HepG2 (cell line): ENCODE data around the gene ZCCHC10. TPM values are rescaled to one million over a fixed set of nuclear protein-coding genes. Genes with fewer than 3 reads are reported as not detected.

ENCODE experiments used
- FOXC1 ChIP-seq: sonication (generic); formaldehyde crosslinking; IDR thresholded peaks from 2 replicates; pipeline ENCODE4 v1.8.0; 2022; ENCODE audit warnings: mild to moderate bottlenecking, missing genetic modification reagents, borderline replicate concordance
- FOXJ3 ChIP-seq: sonication (generic); formaldehyde crosslinking; IDR thresholded peaks from 2 replicates; pipeline ENCODE4 v1.4.0; 2020; ENCODE audit warnings: missing genetic modification reagents, mild to moderate bottlenecking, borderline replicate concordance
- HHEX ChIP-seq: IDR thresholded peaks from 2 replicates; pipeline ENCODE4 v1.6.1; 2016; ENCODE audit warnings: control low read depth
- TCF7 ChIP-seq: sonication (generic); IDR thresholded peaks from 2 replicates; pipeline ENCODE4 v1.6.1; 2016; ENCODE audit warnings: antibody characterized with exemption, low read depth
- ZBTB7A ChIP-seq: sonication (generic); formaldehyde crosslinking; IDR thresholded peaks from 2 replicates; pipeline ENCODE4 v1.8.0; 2022; ENCODE audit warnings: mild to moderate bottlenecking, missing genetic modification reagents
- ZNF10 ChIP-seq: sonication (generic); formaldehyde crosslinking; IDR thresholded peaks from 2 replicates; pipeline ENCODE4 v1.4.0; 2020; ENCODE audit warnings: mild to moderate bottlenecking, low read depth, missing genetic modification reagents, borderline replicate concordance
- ZNF550 ChIP-seq: sonication (generic); formaldehyde crosslinking; IDR thresholded peaks from 2 replicates; pipeline ENCODE4 v1.4.0; 2020; ENCODE audit warnings: mild to moderate bottlenecking, missing genetic modification reagents, borderline replicate concordance
- ZNF562 ChIP-seq: sonication (generic); formaldehyde crosslinking; IDR thresholded peaks from 2 replicates; pipeline ENCODE4 v1.8.0; 2022; ENCODE audit warnings: missing genetic modification reagents, borderline replicate concordance
- ZNF672 ChIP-seq: sonication (generic); formaldehyde crosslinking; IDR thresholded peaks from 2 replicates; pipeline ENCODE4 v1.8.1; 2022; ENCODE audit warnings: missing genetic modification reagents
- ZNF703 ChIP-seq: sonication (generic); formaldehyde crosslinking; IDR thresholded peaks from 2 replicates; pipeline ENCODE4 v1.5.1; 2020; ENCODE audit warnings: missing genetic modification reagents, mild to moderate bottlenecking, moderate library complexity, borderline replicate concordance
- ZNF776 ChIP-seq: sonication (generic); formaldehyde crosslinking; IDR thresholded peaks from 2 replicates; pipeline ENCODE4 v1.4.0; 2020; ENCODE audit warnings: mild to moderate bottlenecking, missing genetic modification reagents
- ZNF891 ChIP-seq: sonication (generic); formaldehyde crosslinking; IDR thresholded peaks from 2 replicates; pipeline ENCODE4 v1.5.0; 2020; ENCODE audit warnings: mild to moderate bottlenecking, missing genetic modification reagents
- polyA plus RNA-seq, 8 experiments: library from polyadenylated mRNA; depleted of rRNA in 3 of 8; stranded (reverse) in 7 of 8; unstranded in 1 of 8; fragments of >200 nt; fragmentation: Illumina TruSeq in 4 of 8; extraction: Trizol in 4 of 8; gene quantifications; 2 replicates each; pipeline versions ENCODE4 v1.2.1 to v1.2.3, GENCODE V29; 2011 to 2016; ENCODE audit warnings: low read depth in 4 of 8, missing spikeins in 1 of 8, mixed read lengths in 1 of 8; ENCODE audit not compliant: insufficient read depth in 1 of 8
- total RNA-seq, 5 experiments: library from RNA; depleted of rRNA; stranded (reverse); fragments of >200 nt; fragmentation: Illumina TruSeq; extraction: Trizol; gene quantifications; 2 replicates each; pipeline ENCODE4 v1.2.3, GENCODE V29; 2016; ENCODE audit warnings: low read depth in 1 of 5
- TF ChIP-seq, protein P1 (sequence below): fragments of 450-650 bp; IDR thresholded peaks from 2 replicates; pipeline ENCODE4 v1.6.1; 2017; ENCODE audit warnings: mild to moderate bottlenecking
- TF ChIP-seq, protein P2 (sequence below): sonication (generic); formaldehyde crosslinking; IDR thresholded peaks from 2 replicates; pipeline ENCODE4 v1.5.1; 2020; ENCODE audit warnings: mild to moderate bottlenecking, missing genetic modification reagents, moderate library complexity
- TF ChIP-seq, protein P3 (sequence below): sonication (generic); formaldehyde crosslinking; IDR thresholded peaks from 2 replicates; pipeline ENCODE4 v1.9.0; 2021; ENCODE audit warnings: mild to moderate bottlenecking, missing genetic modification reagents
- TF ChIP-seq, protein P4 (sequence below): sonication (generic); formaldehyde crosslinking; IDR thresholded peaks from 2 replicates; pipeline ENCODE4 v1.5.1; 2020; ENCODE audit warnings: missing genetic modification reagents, mild to moderate bottlenecking, borderline replicate concordance
- TF ChIP-seq, protein P5 (sequence below): IDR thresholded peaks from 2 replicates; pipeline ENCODE4 v1.6.1; 2016; ENCODE audit warnings: low read depth, control low read depth

Gene ZCCHC10
- total and polyA plus RNA-seq, 2 of the 13 experiments (the other 11 are each of a cell fraction or from before 2014, with no cell fraction given): 40.7 to 48.2 TPM

DNA sequence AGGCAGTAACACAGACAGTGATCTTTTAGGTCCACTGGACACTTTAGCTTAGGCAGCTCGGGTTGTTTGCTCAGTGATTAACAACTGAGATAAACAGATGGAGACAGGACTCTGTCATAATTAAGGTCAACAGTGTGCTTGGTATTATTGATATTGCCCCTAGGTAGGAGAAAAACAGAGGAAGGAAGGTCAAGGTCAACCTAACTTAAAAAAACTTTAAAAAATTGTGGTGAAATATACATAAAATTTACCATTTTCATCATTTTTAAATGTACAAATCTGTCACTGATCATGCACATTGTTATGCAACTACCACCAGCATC, 23.3 kb upstream of the ZCCHC10 start (continued):
- TF ChIP-seq, protein P1, sequence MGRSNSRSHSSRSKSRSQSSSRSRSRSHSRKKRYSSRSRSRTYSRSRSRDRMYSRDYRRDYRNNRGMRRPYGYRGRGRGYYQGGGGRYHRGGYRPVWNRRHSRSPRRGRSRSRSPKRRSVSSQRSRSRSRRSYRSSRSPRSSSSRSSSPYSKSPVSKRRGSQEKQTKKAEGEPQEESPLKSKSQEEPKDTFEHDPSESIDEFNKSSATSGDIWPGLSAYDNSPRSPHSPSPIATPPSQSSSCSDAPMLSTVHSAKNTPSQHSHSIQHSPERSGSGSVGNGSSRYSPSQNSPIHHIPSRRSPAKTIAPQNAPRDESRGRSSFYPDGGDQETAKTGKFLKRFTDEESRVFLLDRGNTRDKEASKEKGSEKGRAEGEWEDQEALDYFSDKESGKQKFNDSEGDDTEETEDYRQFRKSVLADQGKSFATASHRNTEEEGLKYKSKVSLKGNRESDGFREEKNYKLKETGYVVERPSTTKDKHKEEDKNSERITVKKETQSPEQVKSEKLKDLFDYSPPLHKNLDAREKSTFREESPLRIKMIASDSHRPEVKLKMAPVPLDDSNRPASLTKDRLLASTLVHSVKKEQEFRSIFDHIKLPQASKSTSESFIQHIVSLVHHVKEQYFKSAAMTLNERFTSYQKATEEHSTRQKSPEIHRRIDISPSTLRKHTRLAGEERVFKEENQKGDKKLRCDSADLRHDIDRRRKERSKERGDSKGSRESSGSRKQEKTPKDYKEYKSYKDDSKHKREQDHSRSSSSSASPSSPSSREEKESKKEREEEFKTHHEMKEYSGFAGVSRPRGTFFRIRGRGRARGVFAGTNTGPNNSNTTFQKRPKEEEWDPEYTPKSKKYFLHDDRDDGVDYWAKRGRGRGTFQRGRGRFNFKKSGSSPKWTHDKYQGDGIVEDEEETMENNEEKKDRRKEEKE: no peak
- TF ChIP-seq ZBTB7A (CRISPR knock-in tag) (no peak), ZNF550 (no peak), FOXC1 (CRISPR knock-in tag) (no peak), TCF7 (peak; percentile 62), HHEX (CRISPR knock-in tag) (peak; percentile 47; the same call in 1 of the 2 replicates), ZNF562 (CRISPR knock-in tag) (no peak), ZNF891 (CRISPR knock-in tag) (no peak), ZNF776 (CRISPR knock-in tag) (no peak), ZNF10 (CRISPR knock-in tag) (no peak), ZNF703 (no peak), ZNF672 (no peak), FOXJ3 (CRISPR knock-in tag) (peak; percentile 96)
- TF ChIP-seq, protein P2, sequence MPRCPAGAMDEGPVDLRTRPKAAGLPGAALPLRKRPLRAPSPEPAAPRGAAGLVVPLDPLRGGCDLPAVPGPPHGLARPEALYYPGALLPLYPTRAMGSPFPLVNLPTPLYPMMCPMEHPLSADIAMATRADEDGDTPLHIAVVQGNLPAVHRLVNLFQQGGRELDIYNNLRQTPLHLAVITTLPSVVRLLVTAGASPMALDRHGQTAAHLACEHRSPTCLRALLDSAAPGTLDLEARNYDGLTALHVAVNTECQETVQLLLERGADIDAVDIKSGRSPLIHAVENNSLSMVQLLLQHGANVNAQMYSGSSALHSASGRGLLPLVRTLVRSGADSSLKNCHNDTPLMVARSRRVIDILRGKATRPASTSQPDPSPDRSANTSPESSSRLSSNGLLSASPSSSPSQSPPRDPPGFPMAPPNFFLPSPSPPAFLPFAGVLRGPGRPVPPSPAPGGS (CRISPR knock-in tag): no peak
- TF ChIP-seq, protein P3, sequence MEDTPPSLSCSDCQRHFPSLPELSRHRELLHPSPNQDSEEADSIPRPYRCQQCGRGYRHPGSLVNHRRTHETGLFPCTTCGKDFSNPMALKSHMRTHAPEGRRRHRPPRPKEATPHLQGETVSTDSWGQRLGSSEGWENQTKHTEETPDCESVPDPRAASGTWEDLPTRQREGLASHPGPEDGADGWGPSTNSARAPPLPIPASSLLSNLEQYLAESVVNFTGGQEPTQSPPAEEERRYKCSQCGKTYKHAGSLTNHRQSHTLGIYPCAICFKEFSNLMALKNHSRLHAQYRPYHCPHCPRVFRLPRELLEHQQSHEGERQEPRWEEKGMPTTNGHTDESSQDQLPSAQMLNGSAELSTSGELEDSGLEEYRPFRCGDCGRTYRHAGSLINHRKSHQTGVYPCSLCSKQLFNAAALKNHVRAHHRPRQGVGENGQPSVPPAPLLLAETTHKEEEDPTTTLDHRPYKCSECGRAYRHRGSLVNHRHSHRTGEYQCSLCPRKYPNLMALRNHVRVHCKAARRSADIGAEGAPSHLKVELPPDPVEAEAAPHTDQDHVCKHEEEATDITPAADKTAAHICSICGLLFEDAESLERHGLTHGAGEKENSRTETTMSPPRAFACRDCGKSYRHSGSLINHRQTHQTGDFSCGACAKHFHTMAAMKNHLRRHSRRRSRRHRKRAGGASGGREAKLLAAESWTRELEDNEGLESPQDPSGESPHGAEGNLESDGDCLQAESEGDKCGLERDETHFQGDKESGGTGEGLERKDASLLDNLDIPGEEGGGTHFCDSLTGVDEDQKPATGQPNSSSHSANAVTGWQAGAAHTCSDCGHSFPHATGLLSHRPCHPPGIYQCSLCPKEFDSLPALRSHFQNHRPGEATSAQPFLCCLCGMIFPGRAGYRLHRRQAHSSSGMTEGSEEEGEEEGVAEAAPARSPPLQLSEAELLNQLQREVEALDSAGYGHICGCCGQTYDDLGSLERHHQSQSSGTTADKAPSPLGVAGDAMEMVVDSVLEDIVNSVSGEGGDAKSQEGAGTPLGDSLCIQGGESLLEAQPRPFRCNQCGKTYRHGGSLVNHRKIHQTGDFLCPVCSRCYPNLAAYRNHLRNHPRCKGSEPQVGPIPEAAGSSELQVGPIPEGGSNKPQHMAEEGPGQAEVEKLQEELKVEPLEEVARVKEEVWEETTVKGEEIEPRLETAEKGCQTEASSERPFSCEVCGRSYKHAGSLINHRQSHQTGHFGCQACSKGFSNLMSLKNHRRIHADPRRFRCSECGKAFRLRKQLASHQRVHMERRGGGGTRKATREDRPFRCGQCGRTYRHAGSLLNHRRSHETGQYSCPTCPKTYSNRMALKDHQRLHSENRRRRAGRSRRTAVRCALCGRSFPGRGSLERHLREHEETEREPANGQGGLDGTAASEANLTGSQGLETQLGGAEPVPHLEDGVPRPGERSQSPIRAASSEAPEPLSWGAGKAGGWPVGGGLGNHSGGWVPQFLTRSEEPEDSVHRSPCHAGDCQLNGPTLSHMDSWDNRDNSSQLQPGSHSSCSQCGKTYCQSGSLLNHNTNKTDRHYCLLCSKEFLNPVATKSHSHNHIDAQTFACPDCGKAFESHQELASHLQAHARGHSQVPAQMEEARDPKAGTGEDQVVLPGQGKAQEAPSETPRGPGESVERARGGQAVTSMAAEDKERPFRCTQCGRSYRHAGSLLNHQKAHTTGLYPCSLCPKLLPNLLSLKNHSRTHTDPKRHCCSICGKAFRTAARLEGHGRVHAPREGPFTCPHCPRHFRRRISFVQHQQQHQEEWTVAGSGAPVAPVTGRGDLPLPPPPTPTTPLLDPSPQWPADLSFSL (CRISPR knock-in tag): no peak
- TF ChIP-seq, protein P4, sequence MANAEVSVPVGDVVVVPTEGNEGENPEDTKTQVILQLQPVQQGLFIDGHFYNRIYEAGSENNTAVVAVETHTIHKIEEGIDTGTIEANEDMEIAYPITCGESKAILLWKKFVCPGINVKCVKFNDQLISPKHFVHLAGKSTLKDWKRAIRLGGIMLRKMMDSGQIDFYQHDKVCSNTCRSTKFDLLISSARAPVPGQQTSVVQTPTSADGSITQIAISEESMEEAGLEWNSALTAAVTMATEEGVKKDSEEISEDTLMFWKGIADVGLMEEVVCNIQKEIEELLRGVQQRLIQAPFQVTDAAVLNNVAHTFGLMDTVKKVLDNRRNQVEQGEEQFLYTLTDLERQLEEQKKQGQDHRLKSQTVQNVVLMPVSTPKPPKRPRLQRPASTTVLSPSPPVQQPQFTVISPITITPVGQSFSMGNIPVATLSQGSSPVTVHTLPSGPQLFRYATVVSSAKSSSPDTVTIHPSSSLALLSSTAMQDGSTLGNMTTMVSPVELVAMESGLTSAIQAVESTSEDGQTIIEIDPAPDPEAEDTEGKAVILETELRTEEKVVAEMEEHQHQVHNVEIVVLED (CRISPR knock-in tag): no peak
- TF ChIP-seq, protein P5, sequence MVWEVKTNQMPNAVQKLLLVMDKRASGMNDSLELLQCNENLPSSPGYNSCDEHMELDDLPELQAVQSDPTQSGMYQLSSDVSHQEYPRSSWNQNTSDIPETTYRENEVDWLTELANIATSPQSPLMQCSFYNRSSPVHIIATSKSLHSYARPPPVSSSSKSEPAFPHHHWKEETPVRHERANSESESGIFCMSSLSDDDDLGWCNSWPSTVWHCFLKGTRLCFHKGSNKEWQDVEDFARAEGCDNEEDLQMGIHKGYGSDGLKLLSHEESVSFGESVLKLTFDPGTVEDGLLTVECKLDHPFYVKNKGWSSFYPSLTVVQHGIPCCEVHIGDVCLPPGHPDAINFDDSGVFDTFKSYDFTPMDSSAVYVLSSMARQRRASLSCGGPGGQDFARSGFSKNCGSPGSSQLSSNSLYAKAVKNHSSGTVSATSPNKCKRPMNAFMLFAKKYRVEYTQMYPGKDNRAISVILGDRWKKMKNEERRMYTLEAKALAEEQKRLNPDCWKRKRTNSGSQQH: no peak
